ENCODE data around the gene AARS2. TPM values are rescaled to one million over a fixed set of nuclear protein-coding genes. Genes with fewer than 3 reads are reported as not detected.

AARS2 gene
- total and polyA plus RNA-seq, 12 donors = 4.7 to 10.9 (median 8.3) TPM

DNA sequence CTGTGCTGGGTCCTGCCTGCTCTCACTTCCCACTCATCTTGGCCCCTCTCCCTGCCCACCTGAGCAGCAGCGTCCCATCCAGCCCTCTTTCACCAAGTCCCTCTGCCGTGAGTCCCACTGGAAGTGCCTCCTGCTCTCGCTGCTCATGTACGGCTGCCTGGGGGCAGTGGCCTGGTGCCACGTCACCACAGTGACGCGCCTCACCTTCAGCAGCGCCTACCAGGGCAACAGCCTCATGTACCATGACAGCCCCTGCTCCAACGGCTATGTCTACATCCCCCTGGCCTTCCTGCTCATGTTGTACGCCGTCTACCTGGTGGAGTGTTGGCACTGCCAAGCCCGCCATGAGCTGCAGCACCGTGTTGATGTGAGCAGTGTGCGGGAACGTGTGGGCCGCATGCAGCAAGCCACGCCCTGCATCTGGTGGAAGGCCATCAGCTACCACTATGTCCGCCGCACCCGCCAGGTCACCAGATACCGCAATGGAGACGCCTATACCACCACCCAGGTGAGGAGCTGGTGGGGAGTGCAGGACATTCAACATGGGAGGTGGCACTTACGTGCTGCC lies 40.1 kb downstream of the AARS2 start:
- Histone ChIP-seq H3K27ac (no peak overlapping the region), H3K9me3 (no peaks in the 10 kb centered on the region), H3K4me1 (peaks cover 0 to 10% (median 5%) of the 10 kb centered on the region in 9 donors), H3K4me3 (no peak overlapping the region), H3K27me3 (peaks cover 23 to 99% (median 88%) of the 10 kb centered on the region in 7 donors), H3K36me3 (no peaks in the 10 kb centered on the region)
- ATAC-seq (no peak), DNase-seq (no peak)
- TF ChIP-seq, protein P1, sequence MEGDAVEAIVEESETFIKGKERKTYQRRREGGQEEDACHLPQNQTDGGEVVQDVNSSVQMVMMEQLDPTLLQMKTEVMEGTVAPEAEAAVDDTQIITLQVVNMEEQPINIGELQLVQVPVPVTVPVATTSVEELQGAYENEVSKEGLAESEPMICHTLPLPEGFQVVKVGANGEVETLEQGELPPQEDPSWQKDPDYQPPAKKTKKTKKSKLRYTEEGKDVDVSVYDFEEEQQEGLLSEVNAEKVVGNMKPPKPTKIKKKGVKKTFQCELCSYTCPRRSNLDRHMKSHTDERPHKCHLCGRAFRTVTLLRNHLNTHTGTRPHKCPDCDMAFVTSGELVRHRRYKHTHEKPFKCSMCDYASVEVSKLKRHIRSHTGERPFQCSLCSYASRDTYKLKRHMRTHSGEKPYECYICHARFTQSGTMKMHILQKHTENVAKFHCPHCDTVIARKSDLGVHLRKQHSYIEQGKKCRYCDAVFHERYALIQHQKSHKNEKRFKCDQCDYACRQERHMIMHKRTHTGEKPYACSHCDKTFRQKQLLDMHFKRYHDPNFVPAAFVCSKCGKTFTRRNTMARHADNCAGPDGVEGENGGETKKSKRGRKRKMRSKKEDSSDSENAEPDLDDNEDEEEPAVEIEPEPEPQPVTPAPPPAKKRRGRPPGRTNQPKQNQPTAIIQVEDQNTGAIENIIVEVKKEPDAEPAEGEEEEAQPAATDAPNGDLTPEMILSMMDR (IDR thresholded peaks at IDR 0.05) = no peak
- 86 to 91% methylated on average over 23 of the region's 23 CpGs for WGBS, 2 donors
- intact Hi-C loops (cut with DNase I) = no loop called here

DNA sequence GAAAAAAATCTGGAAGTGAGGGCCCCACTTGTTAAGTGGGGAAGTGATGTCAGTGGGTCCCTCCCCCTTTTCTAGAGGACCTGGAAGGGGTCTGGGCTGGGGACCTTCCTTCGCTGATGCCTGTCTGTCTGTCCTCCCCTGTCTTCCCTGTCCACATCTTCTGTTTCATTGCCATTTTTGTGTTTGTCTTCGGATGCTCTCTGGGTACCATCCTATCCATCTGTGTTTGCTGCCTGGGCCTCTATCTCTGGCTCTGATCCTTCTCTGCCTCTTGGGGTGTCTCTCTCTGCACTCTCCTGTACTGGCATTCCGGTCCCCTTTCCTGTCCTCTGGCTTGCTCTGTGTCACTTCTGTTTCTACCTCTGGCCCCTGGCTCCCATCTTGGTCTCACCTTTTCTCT lies 40.6 kb downstream of the AARS2 start:
- Histone ChIP-seq H3K9me3 (no peaks in the 10 kb centered on the region), H3K36me3 (no peaks in the 10 kb centered on the region), H3K4me3 (no peak overlapping the region), H3K4me1 (peaks cover 0 to 10% (median 5%) of the 10 kb centered on the region in 9 donors), H3K27me3 (peaks cover 23 to 97% (median 84%) of the 10 kb centered on the region in 7 donors), H3K27ac (no peak overlapping the region)
- intact Hi-C loops (cut with DNase I) = no loop called here
- no peak for DNase-seq
- TF ChIP-seq, protein P1 (IDR thresholded peaks at IDR 0.05) = no peak
- no peak for ATAC-seq
- WGBS, 2 donors = 76 to 84% methylated on average over 3 of the region's 3 CpGs

DNA sequence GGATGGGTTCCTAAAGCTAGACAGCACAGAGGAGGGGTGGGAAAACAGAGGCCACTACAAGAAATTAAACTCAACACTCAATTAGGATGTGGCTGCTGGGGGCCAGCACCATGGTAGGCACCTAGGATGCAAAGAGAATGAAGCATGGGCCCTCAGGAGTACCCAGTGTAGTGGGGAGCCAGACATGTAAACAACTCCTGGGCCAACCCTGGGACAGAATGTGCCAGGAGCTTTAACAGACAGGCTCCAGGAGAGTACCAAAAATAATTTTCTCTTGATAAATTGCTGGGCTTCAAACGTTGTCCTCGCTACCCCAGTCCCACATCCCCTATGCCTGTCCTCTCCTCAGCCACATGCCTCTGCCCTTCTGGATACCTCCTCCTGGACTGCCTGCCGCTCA lies 41.2 kb downstream of the AARS2 start:
- Histone ChIP-seq H3K4me3 (no peak overlapping the region), H3K4me1 (peaks cover 0 to 10% (median 5%) of the 10 kb centered on the region in 9 donors), H3K27me3 (peaks cover 23 to 92% (median 78%) of the 10 kb centered on the region in 7 donors), H3K9me3 (no peaks in the 10 kb centered on the region), H3K36me3 (no peaks in the 10 kb centered on the region), H3K27ac (no peak overlapping the region)
- DNase-seq (no peak), ATAC-seq (no peak)
- TF ChIP-seq, protein P1 (IDR thresholded peaks at IDR 0.05) = no peak
- 29 to 59% methylated on average over 3 of the region's 3 CpGs for WGBS, 2 donors
- intact Hi-C loops (cut with DNase I) = no loop called here

DNA sequence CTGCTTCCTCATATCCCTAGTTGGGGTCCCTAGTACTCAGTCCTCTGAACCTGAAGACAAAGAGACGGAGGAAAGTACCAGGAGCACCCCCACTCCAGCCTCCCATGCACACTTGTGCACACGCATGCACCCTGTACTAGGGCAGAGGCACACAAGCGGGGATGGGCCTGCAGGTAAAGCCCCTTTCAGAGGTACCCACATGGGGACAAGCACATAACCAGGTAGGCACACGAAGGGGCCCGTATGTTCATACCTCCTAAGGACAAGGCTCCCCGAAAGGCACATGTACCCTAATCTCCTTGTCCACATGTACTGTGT lies 41.8 kb downstream of the AARS2 start:
- Histone ChIP-seq H3K27me3 (peaks cover 21 to 86% (median 72%) of the 10 kb centered on the region in 7 donors), H3K4me3 (no peak overlapping the region), H3K36me3 (no peaks in the 10 kb centered on the region), H3K9me3 (no peaks in the 10 kb centered on the region), H3K27ac (no peak overlapping the region), H3K4me1 (peaks cover 0 to 10% (median 3%) of the 10 kb centered on the region in 9 donors)
- ATAC-seq = no peak
- TF ChIP-seq, protein P1 (IDR thresholded peaks at IDR 0.05) = no peak
- no peak for DNase-seq
- WGBS, 2 donors = 80 to 84% methylated on average over 6 of the region's 6 CpGs
- intact Hi-C loops (cut with DNase I) = no loop called here

Data from heart right ventricle (tissue), 16 donors.